ENCODE results near the gene TANC2. TPM values are rescaled to one million over a fixed set of nuclear protein-coding genes. Genes with fewer than 3 reads are reported as not detected.

The TANC2 gene
- polyA plus RNA-seq, 2 of the 4 experiments (the other 2 are of a cell fraction): 16.3 to 33.7 TPM

GRCh38 chr17:62927083-62927482 lies 39.0 kb upstream of the TANC2 start:
- no peak overlapping the region for H3K27ac ChIP-seq
- H3K4me3 ChIP-seq: no peak overlapping the region
- H3K9me3 ChIP-seq: no peaks in the 10 kb centered on the region
- H3K4me2 ChIP-seq: no peak overlapping the region
- ATAC-seq (no peak), FAIRE-seq (no peak), DNase-seq (ENCODE audit: low read depth in 1 of 2, low spot score in 1 of 2) (no peak)
- POLR2A ChIA-PET: no interaction called here
- no peak for TF ChIP-seq REST (IDR thresholded peaks at IDR 0.05)
- TF ChIP-seq CBX8 (IDR thresholded peaks at IDR 0.05): no peak
- no peak for TF ChIP-seq BHLHE40 (IDR thresholded peaks at IDR 0.05; ENCODE audit: low read depth, low read length)
- no peak for TF ChIP-seq POLR2AphosphoS2 (conservative IDR thresholded peaks at IDR 0.05; ENCODE audit: low read length)
- TF ChIP-seq FOXS1 (CRISPR knock-in tag; IDR thresholded peaks at IDR 0.05): no peak
- no peak for TF ChIP-seq HOXA7 (CRISPR knock-in tag; IDR thresholded peaks at IDR 0.05)
- TF ChIP-seq JUNB (IDR thresholded peaks at IDR 0.05): no peak
- TF ChIP-seq TFCP2L1 (CRISPR knock-in tag; IDR thresholded peaks at IDR 0.05): no peak
- TF ChIP-seq RFX5 (IDR thresholded peaks at IDR 0.05): no peak
- TF ChIP-seq MAX (IDR thresholded peaks at IDR 0.05): no peak
- TF ChIP-seq JUN (IDR thresholded peaks at IDR 0.05): no peak
- no peak for TF ChIP-seq E2F6 (IDR thresholded peaks at IDR 0.05; ENCODE audit: borderline replicate concordance, low read depth)
- no peak for TF ChIP-seq USF2 (IDR thresholded peaks at IDR 0.05)
- no peak for TF ChIP-seq NR3C1 (IDR thresholded peaks at IDR 0.05)
- WGBS (ENCODE audit: missing lambda C conversion rate): 82% methylated on average over 6 of the region's 6 CpGs
- H3K4me1 ChIP-seq: peaks cover 7% of the 10 kb centered on the region; the same call in 2 of the 3 replicates
- CTCF ChIA-PET: interaction anchor here (1.1 to 2.8 kb wide), 3 partner anchors 9 to 58 kb away, joined by 3 to 12 read pairs (median 3); no protein-coding TSS in a partner anchor

- TF ChIP-seq HEYL (CRISPR knock-in tag; IDR thresholded peaks at IDR 0.05): no peak
- TF ChIP-seq ELK1 (IDR thresholded peaks at IDR 0.05; ENCODE audit: low read depth, low read length): no peak
- no peak for TF ChIP-seq ZNF302 (CRISPR knock-in tag; IDR thresholded peaks at IDR 0.05)
- no peak for TF ChIP-seq EP300 (IDR thresholded peaks at IDR 0.05)
- no peak for TF ChIP-seq FOXS1 (CRISPR knock-in tag; IDR thresholded peaks at IDR 0.05)
- TF ChIP-seq PHF8 (IDR thresholded peaks at IDR 0.05; ENCODE audit: borderline replicate concordance, low read depth): no peak
- no peak for TF ChIP-seq HOXB5 (CRISPR knock-in tag; IDR thresholded peaks at IDR 0.05)
- TF ChIP-seq HES2 (IDR thresholded peaks at IDR 0.05): no peak
- no peak for TF ChIP-seq BHLHE40 (IDR thresholded peaks at IDR 0.05; ENCODE audit: low read depth, low read length)
- no peak for TF ChIP-seq PBX3 (IDR thresholded peaks at IDR 0.05)
- TF ChIP-seq USF2 (IDR thresholded peaks at IDR 0.05): no peak
- no peak for TF ChIP-seq MYC (IDR thresholded peaks at IDR 0.05; ENCODE audit: borderline replicate concordance, low read length)
- ATAC-seq (no peak), DNase-seq (ENCODE audit: low read depth in 1 of 2, low spot score in 1 of 2) (no peak), FAIRE-seq (no peak)
- Histone ChIP-seq H3K4me2 (no peak overlapping the region), H3K4me3 (no peak overlapping the region), H3K9me3 (no peaks in the 10 kb centered on the region), H3K27ac (no peak overlapping the region), H3K4me1 (no peaks in the 10 kb centered on the region)
- POLR2A ChIA-PET: no interaction called here
- WGBS (ENCODE audit: missing lambda C conversion rate): 61% methylated on average over 2 of the region's 2 CpGs
- CTCF ChIA-PET: interaction anchor here (1.1 to 2.8 kb wide), 6 partner anchors 7 to 155 kb away, joined by 3 to 12 read pairs (median 4); no protein-coding TSS in a partner anchor
These were observed 36.7 kb upstream of the TANC2 start for GRCh38 chr17:62929320-62929719.
